A549 (cell line): ENCODE measurements around the gene COG8. TPM values are rescaled to one million over a fixed set of nuclear protein-coding genes. Genes with fewer than 3 reads are reported as not detected.

Source experiments
- ATAC-seq, 2 experiments: fragments of 200-7000 bp in 1 of 2; fragments of >200 bp in 1 of 2; cut with Nextera tagmentation in 1 of 2; cut with Tn5 transposase in 1 of 2; 3 replicates each; pipeline versions ENCODE4 v1.8.0 to v1.9.1; 2018 to 2020; ENCODE audit warnings: mild to moderate bottlenecking in 1 of 2, moderate library complexity in 1 of 2
- CTCF ChIA-PET: fragments of 300-600 bp; sonication (Branson Sonifier 250); formaldehyde crosslinking; extraction: SDS; loops from one replicate; lab custom pipeline; 2021; ENCODE audit warnings: antibody characterized with exemption, inconsistent platforms; lab: Yijun Ruan, JAX
- POLR2A ChIA-PET: fragments of 350-600 bp; formaldehyde crosslinking; extraction: SDS; loops from one replicate; lab custom pipeline; 2021; ENCODE audit warnings: antibody characterized with exemption, inconsistent platforms; lab: Yijun Ruan, JAX
- DNase-seq, 2 experiments: peaks; one replicate each; pipeline versions ENCODE4 v3.0.0 to v3.0.0-alpha.2; 2011 to 2016; ENCODE audit warnings: low read depth in 1 of 2, low spot score in 1 of 2
- FAIRE-seq: peaks from 2 replicates; lab custom pipeline; 2011; peaks lifted over from hg19 to GRCh38; lab: Jason Lieb, UNC
- H3K27ac ChIP-seq, 2 experiments: fragments of >200 bp; sonication (Bioruptor Twin); formaldehyde crosslinking; 3 replicates each; pipeline ENCODE4 v1.5.1; 2016 to 2017
- H3K4me1 ChIP-seq: fragments of >200 bp; sonication (Bioruptor Twin); formaldehyde crosslinking; 3 replicates; pipeline ENCODE4 v1.6.1; 2016
- H3K4me2 ChIP-seq: fragments of >200 bp; sonication (Bioruptor Twin); formaldehyde crosslinking; 3 replicates; pipeline ENCODE4 v1.6.1; 2016
- H3K4me3 ChIP-seq: fragments of >200 bp; sonication (Bioruptor Twin); formaldehyde crosslinking; 3 replicates; pipeline ENCODE4 v1.5.1; 2016
- H3K9me3 ChIP-seq: fragments of >200 bp; sonication (Bioruptor Twin); formaldehyde crosslinking; 3 replicates; pipeline ENCODE4 v1.6.1; 2016
- BCL3 ChIP-seq: fragments of >200 bp; sonication (Bioruptor Twin); formaldehyde crosslinking; IDR thresholded peaks from 3 replicates; pipeline ENCODE4 v1.6.1; 2016
- CBX8 ChIP-seq: fragments of 200-600 bp; sonication (generic); IDR thresholded peaks from 2 replicates; pipeline ENCODE4 v1.6.1; 2016
- CEBPB ChIP-seq, 2 experiments: fragments of >200 bp in 1 of 2; sonication (Bioruptor Twin) in 1 of 2; formaldehyde crosslinking in 1 of 2; IDR thresholded peaks; 2 replicates each; pipeline ENCODE4 v1.6.1; 2012 to 2016
- CHD4 ChIP-seq: fragments of 200-600 bp; sonication (generic); IDR thresholded peaks from 2 replicates; pipeline ENCODE4 v1.6.1; 2016; ENCODE audit warnings: antibody characterized with exemption, mild to moderate bottlenecking, borderline replicate concordance
- EHF ChIP-seq: fragments of 250-450 bp; sonication (Bioruptor Pico); IDR thresholded peaks from 2 replicates; pipeline ENCODE4 v1.5.0; 2020; ENCODE audit warnings: mild to moderate bottlenecking
- EHMT2 ChIP-seq: fragments of 200-600 bp; sonication (generic); IDR thresholded peaks from 2 replicates; pipeline ENCODE4 v1.6.1; 2016; ENCODE audit warnings: antibody characterized with exemption, low read depth, mild to moderate bottlenecking, moderate library complexity
- EP300 ChIP-seq, 2 experiments: fragments of >200 bp; sonication (Bioruptor Twin); formaldehyde crosslinking; IDR thresholded peaks; 2 replicates in 1 of 2; 3 replicates in 1 of 2; pipeline ENCODE4 v1.6.1; 2016 to 2017
- ESRRA ChIP-seq: fragments of 150-350 bp; IDR thresholded peaks from 2 replicates; pipeline ENCODE4 v1.6.1; 2014; ENCODE audit warnings: mild to moderate bottlenecking, low read length, borderline replicate concordance
- FOSL2 ChIP-seq, 2 experiments: fragments of 450-650 bp in 1 of 2; fragments of >200 bp in 1 of 2; sonication (Bioruptor Twin) in 1 of 2; formaldehyde crosslinking; IDR thresholded peaks; 2 replicates each; pipeline versions ENCODE4 v1.5.0 to v1.6.1; 2016 to 2020; ENCODE audit warnings: mild to moderate bottlenecking in 1 of 2, moderate library complexity in 1 of 2
- GATA3 ChIP-seq: IDR thresholded peaks from 2 replicates; pipeline ENCODE4 v1.6.1; 2012; ENCODE audit warnings: borderline replicate concordance
- JUN ChIP-seq, 2 experiments: fragments of >200 bp; sonication (Bioruptor Twin); formaldehyde crosslinking; IDR thresholded peaks; 2 replicates in 1 of 2; 3 replicates in 1 of 2; pipeline ENCODE4 v1.6.1; 2016 to 2017
- MAZ ChIP-seq: fragments of 150-350 bp; IDR thresholded peaks from 2 replicates; pipeline ENCODE4 v1.6.1; 2014; ENCODE audit warnings: antibody characterized with exemption, low read depth, low read length, borderline replicate concordance
- MYC ChIP-seq: IDR thresholded peaks from 2 replicates; pipeline ENCODE4 v1.6.1; 2012; ENCODE audit warnings: mild to moderate bottlenecking, inconsistent platforms, low read length, improper control_type of control experiment, borderline replicate concordance
- NPAS2 ChIP-seq: fragments of 250-450 bp; sonication (Bioruptor Pico); IDR thresholded peaks from 2 replicates; pipeline ENCODE4 v1.8.0; 2022; ENCODE audit warnings: mild to moderate bottlenecking, moderate library complexity, borderline replicate concordance
- POLR2A ChIP-seq: IDR thresholded peaks from 2 replicates; pipeline ENCODE4 v1.6.1; 2012; ENCODE audit warnings: mild to moderate bottlenecking, low read length
- POLR2AphosphoS2 ChIP-seq: conservative IDR thresholded peaks from 2 replicates; pipeline ENCODE4 v1.6.1; 2012; ENCODE audit warnings: low read length, improper control_type of control experiment, inconsistent platforms
- RAD21 ChIP-seq, 2 experiments: fragments of >200 bp in 1 of 2; sonication (Bioruptor Twin) in 1 of 2; formaldehyde crosslinking in 1 of 2; IDR thresholded peaks in 1 of 2; conservative IDR thresholded peaks in 1 of 2; 2 replicates in 1 of 2; 3 replicates in 1 of 2; pipeline ENCODE4 v1.6.1; 2012 to 2018; ENCODE audit warnings: inconsistent platforms in 1 of 2
- RFX5 ChIP-seq: fragments of 450-650 bp; IDR thresholded peaks from 2 replicates; pipeline ENCODE4 v1.7.1; 2014; ENCODE audit warnings: antibody characterized with exemption, mild to moderate bottlenecking, moderate library complexity
- SMC3 ChIP-seq: fragments of >200 bp; sonication (Bioruptor Twin); formaldehyde crosslinking; IDR thresholded peaks from 3 replicates; pipeline ENCODE4 v1.6.1; 2018; ENCODE audit warnings: inconsistent platforms
- SREBF2 ChIP-seq: fragments of 450-650 bp; IDR thresholded peaks from 2 replicates; pipeline ENCODE4 v1.6.1; 2014; ENCODE audit warnings: mild to moderate bottlenecking, moderate library complexity
- USF2 ChIP-seq: fragments of 450-650 bp; IDR thresholded peaks from 2 replicates; pipeline ENCODE4 v1.6.1; 2014; ENCODE audit warnings: antibody characterized with exemption
- ZC3H11A ChIP-seq: fragments of 450-650 bp; IDR thresholded peaks from 2 replicates; pipeline ENCODE4 v1.6.1; 2014; ENCODE audit warnings: antibody characterized with exemption, mild to moderate bottlenecking
- ZNF302 ChIP-seq: fragments of 250-450 bp; sonication (Bioruptor Pico); IDR thresholded peaks from 2 replicates; pipeline ENCODE4 v1.9.0; 2021; ENCODE audit warnings: inconsistent platforms, mild to moderate bottlenecking, moderate library complexity
- WGBS: methylation state at CpG from one replicate; pipeline ENCODE4 v1.1.6; 2017; ENCODE audit errors: missing lambda C conversion rate; 5-methylcytosine and 5-hydroxymethylcytosine counted together
- polyA plus RNA-seq, 4 experiments: library from polyadenylated mRNA; depleted of rRNA in 3 of 4; stranded (reverse); fragments of >200 nt; fragmentation: RNase III in 1 of 4; extraction: RNeasy Plus Mini Kit Qiagen cat#74134 plus additional on column Dnase treatment in 1 of 4; gene quantifications; 2 replicates in 3 of 4; 3 replicates in 1 of 4; pipeline ENCODE4 v1.2.3, GENCODE V29; 2011 to 2017
- TF ChIP-seq, protein P1 (sequence below): fragments of 150-350 bp; IDR thresholded peaks from 2 replicates; pipeline ENCODE4 v1.6.1; 2014; ENCODE audit warnings: low read depth, mild to moderate bottlenecking, low read length
- TF ChIP-seq, protein P2 (sequence below): fragments of 250-450 bp; sonication (Bioruptor Pico); IDR thresholded peaks from 2 replicates; pipeline ENCODE4 v1.5.0; 2020; ENCODE audit warnings: low read depth, mild to moderate bottlenecking, moderate library complexity

Gene COG8
- polyA plus RNA-seq, 2 of the 4 experiments (the other 2 are of a cell fraction) = 21.4 to 24.3 TPM

GRCh38 chr16:69345923-69346322 lies 6.6 kb upstream of the COG8 start:
- ChIA-PET CTCF (no interaction called here), POLR2A (no interaction called here)
- H3K4me2 ChIP-seq = no peak overlapping the region
- DNase-seq (no peak), ATAC-seq (no peak), FAIRE-seq (no peak)
- WGBS = 87% methylated on average over 4 of the region's 4 CpGs
- H3K4me3 ChIP-seq = no peak overlapping the region
- H3K4me1 ChIP-seq = peaks cover 5% of the 10 kb centered on the region; the same call in 2 of the 3 replicates
- no peak for TF ChIP-seq CBX8
- no peak for TF ChIP-seq FOSL2 (IDR thresholded peaks at IDR 0.05)
- TF ChIP-seq FOSL2 (CRISPR knock-in tag; IDR thresholded peaks at IDR 0.05) = no peak
- no peak for TF ChIP-seq NPAS2 (CRISPR knock-in tag)
- TF ChIP-seq POLR2A = no peak
- no peak for TF ChIP-seq MAZ
- no peak for TF ChIP-seq EP300 (IDR thresholded peaks at IDR 0.05)
- TF ChIP-seq, protein P1, sequence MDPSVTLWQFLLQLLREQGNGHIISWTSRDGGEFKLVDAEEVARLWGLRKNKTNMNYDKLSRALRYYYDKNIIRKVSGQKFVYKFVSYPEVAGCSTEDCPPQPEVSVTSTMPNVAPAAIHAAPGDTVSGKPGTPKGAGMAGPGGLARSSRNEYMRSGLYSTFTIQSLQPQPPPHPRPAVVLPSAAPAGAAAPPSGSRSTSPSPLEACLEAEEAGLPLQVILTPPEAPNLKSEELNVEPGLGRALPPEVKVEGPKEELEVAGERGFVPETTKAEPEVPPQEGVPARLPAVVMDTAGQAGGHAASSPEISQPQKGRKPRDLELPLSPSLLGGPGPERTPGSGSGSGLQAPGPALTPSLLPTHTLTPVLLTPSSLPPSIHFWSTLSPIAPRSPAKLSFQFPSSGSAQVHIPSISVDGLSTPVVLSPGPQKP = no peak
- TF ChIP-seq MYC = no peak
- no peak for TF ChIP-seq SREBF2
- no peak for TF ChIP-seq EHMT2
- TF ChIP-seq USF2 = no peak
- TF ChIP-seq CHD4 = no peak
- TF ChIP-seq, protein P2, sequence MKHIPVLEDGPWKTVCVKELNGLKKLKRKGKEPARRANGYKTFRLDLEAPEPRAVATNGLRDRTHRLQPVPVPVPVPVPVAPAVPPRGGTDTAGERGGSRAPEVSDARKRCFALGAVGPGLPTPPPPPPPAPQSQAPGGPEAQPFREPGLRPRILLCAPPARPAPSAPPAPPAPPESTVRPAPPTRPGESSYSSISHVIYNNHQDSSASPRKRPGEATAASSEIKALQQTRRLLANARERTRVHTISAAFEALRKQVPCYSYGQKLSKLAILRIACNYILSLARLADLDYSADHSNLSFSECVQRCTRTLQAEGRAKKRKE (CRISPR knock-in tag) = no peak
- no peak for TF ChIP-seq ZNF302 (CRISPR knock-in tag)
- no peak for TF ChIP-seq EHF (CRISPR knock-in tag)
- no peak for TF ChIP-seq BCL3
- TF ChIP-seq JUN (IDR thresholded peaks at IDR 0.05) = no peak
- TF ChIP-seq RFX5 = no peak
- no peak for TF ChIP-seq GATA3
- TF ChIP-seq, all 56 proteins: peak for 0
- no peak overlapping the region for H3K27ac ChIP-seq
- no peaks in the 10 kb centered on the region for H3K9me3 ChIP-seq

- ATAC-seq (no peak), FAIRE-seq (no peak), DNase-seq (no peak)
- ChIA-PET CTCF (no interaction called here), POLR2A (no interaction called here)
- no peak overlapping the region for H3K4me3 ChIP-seq
- no peak overlapping the region for H3K4me2 ChIP-seq
- no peak overlapping the region for H3K27ac ChIP-seq
- H3K9me3 ChIP-seq = no peaks in the 10 kb centered on the region
- TF ChIP-seq ESRRA (no peak), ZC3H11A (no peak), RAD21 (conservative IDR thresholded peaks at IDR 0.05 in 1 of 2, IDR thresholded peaks at IDR 0.05 in 1 of 2) (no peak), NPAS2 (CRISPR knock-in tag) (no peak), BCL3 (no peak), CEBPB (IDR thresholded peaks at IDR 0.05) (no peak), EP300 (IDR thresholded peaks at IDR 0.05) (no peak), POLR2AphosphoS2 (no peak), SREBF2 (no peak), SMC3 (no peak), CHD4 (no peak)
- WGBS = 94% methylated on average over 5 of the region's 5 CpGs
- H3K4me1 ChIP-seq = peaks cover 9% of the 10 kb centered on the region; the same call in 2 of the 3 replicates
Measured at GRCh38 chr16:69344171-69344570, 4.8 kb upstream of the COG8 start.
